ENCODE results near the gene SLC5A12.

The SLC5A12 gene

GRCh38 chr11:26717771-26718170 lies 4.1 kb downstream of the SLC5A12 start:
- DNase-seq: no peak

GRCh38 chr11:26715133-26715532 lies 6.7 kb downstream of the SLC5A12 start:
- no peak for DNase-seq

GRCh38 chr11:26712497-26712896 lies 9.4 kb downstream of the SLC5A12 start:
- DNase-seq: no peak

GRCh38 chr11:26710489-26710888 lies 11.4 kb downstream of the SLC5A12 start:
- no peak for DNase-seq

- no peak for DNase-seq
These were observed 13.0 kb downstream of the SLC5A12 start for GRCh38 chr11:26708736-26709456.

GRCh38 chr11:26706181-26706580 lies 15.7 kb downstream of the SLC5A12 start:
- DNase-seq: no peak

GRCh38 chr11:26704249-26704648 lies 17.6 kb downstream of the SLC5A12 start:
- no peak for DNase-seq

GRCh38 chr11:26703411-26704191 lies 18.3 kb downstream of the SLC5A12 start:
- DNase-seq: no peak

GRCh38 chr11:26702406-26702805 lies 19.5 kb downstream of the SLC5A12 start:
- DNase-seq: no peak

- no peak for DNase-seq
These were observed 21.2 kb downstream of the SLC5A12 start for GRCh38 chr11:26700574-26701235.

- no peak for DNase-seq
These were observed 23.6 kb downstream of the SLC5A12 start for GRCh38 chr11:26698224-26698623.

GRCh38 chr11:26696330-26696729 lies 25.5 kb downstream of the SLC5A12 start:
- no peak for DNase-seq

- no peak for DNase-seq
These were observed 33.2 kb downstream of the SLC5A12 start for GRCh38 chr11:26688701-26689100.

GRCh38 chr11:26687351-26687750 lies 34.5 kb downstream of the SLC5A12 start:
- no peak for DNase-seq

GRCh38 chr11:26677566-26677965 lies 44.3 kb downstream of the SLC5A12 start:
- no peak for DNase-seq

- no peak for DNase-seq
These were observed 45.2 kb downstream of the SLC5A12 start for GRCh38 chr11:26676641-26677040.

GRCh38 chr11:26675233-26675928 lies 46.5 kb downstream of the SLC5A12 start:
- DNase-seq: no peak

GRCh38 chr11:26665946-26666345 lies 55.9 kb downstream of the SLC5A12 start:
- no peak for DNase-seq

- no peak for DNase-seq
These were observed 56.8 kb downstream of the SLC5A12 start for GRCh38 chr11:26665036-26665435.

GRCh38 chr11:26662916-26663315 lies 58.9 kb downstream of the SLC5A12 start:
- no peak for DNase-seq

GRCh38 chr11:26655287-26655686 lies 66.6 kb downstream of the SLC5A12 start:
- DNase-seq: no peak

GRCh38 chr11:26651916-26652315 lies 69.9 kb downstream of the SLC5A12 start:
- DNase-seq: no peak

- no peak for DNase-seq
These were observed 72.0 kb downstream of the SLC5A12 start for GRCh38 chr11:26649884-26650283.

Measured in activated naive CD4-positive, alpha-beta T cell (primary cell).